Measurements from ENCODE around the gene TRA2B.

The TRA2B gene

GRCh38 chr3:185936814-185937688 is 763 bp downstream of the TRA2B start:
- Histone ChIP-seq H3K4me3 (IDR thresholded peaks at IDR 0.05; ENCODE audit: insufficient read depth, low read depth, low read length) (peak overlapping the region; percentile 81), H3K9ac (peak overlapping the region; percentile 100), H3K4me1 (ENCODE audit: low read depth, poor library complexity, severe bottlenecking) (peaks cover 30% of the 10 kb centered on the region), H3K4me2 (peak overlapping the region; percentile 88), H3K36me3 (ENCODE audit: insufficient read depth) (peaks cover 13% of the 10 kb centered on the region; the same call in 1 of the 2 replicates), H3K27ac (peak overlapping the region; percentile 100), H3K79me2 (ENCODE audit: insufficient read depth, low read depth) (peaks cover 57% of the 10 kb centered on the region), H2AFZ (ENCODE audit: low read depth) (peak overlapping the region; percentile 36; the same call in 1 of the 2 replicates), H3K27me3 (ENCODE audit: insufficient read depth, low read depth) (no peaks in the 10 kb centered on the region), H4K20me1 (ENCODE audit: insufficient read depth) (peaks cover 47% of the 10 kb centered on the region)
- no peak for TF ChIP-seq CTCF (conservative IDR thresholded peaks at IDR 0.05; ENCODE audit: low read depth, low read length)

GRCh38 chr3:185936273-185936629 is 1.6 kb downstream of the TRA2B start:
- H3K36me3 ChIP-seq (ENCODE audit: insufficient read depth) = peaks cover 13% of the 10 kb centered on the region; the same call in 1 of the 2 replicates
- H3K27me3 ChIP-seq (ENCODE audit: insufficient read depth, low read depth) = no peaks in the 10 kb centered on the region
- H3K4me1 ChIP-seq (ENCODE audit: low read depth, poor library complexity, severe bottlenecking) = peaks cover 38% of the 10 kb centered on the region
- peaks cover 65% of the 10 kb centered on the region for H3K79me2 ChIP-seq (ENCODE audit: insufficient read depth, low read depth)
- H3K4me2 ChIP-seq = peak overlapping the region; percentile 88
- H4K20me1 ChIP-seq (ENCODE audit: insufficient read depth) = peaks cover 55% of the 10 kb centered on the region
- peak overlapping the region; percentile 100 for H3K27ac ChIP-seq
- TF ChIP-seq CTCF (conservative IDR thresholded peaks at IDR 0.05; ENCODE audit: low read depth, low read length) = no peak
- H3K4me3 ChIP-seq (IDR thresholded peaks at IDR 0.05; ENCODE audit: insufficient read depth, low read depth, low read length) = peak overlapping the region; percentile 81
- H2AFZ ChIP-seq (ENCODE audit: low read depth) = no peak overlapping the region
- H3K9ac ChIP-seq = peak overlapping the region; percentile 100

GRCh38 chr3:185935465-185936272 is 2.1 kb downstream of the TRA2B start:
- H3K9ac ChIP-seq = peak overlapping the region; percentile 100
- H2AFZ ChIP-seq (ENCODE audit: low read depth) = no peak overlapping the region
- peaks cover 71% of the 10 kb centered on the region for H3K79me2 ChIP-seq (ENCODE audit: insufficient read depth, low read depth)
- peak overlapping the region; percentile 88 for H3K4me2 ChIP-seq
- peaks cover 44% of the 10 kb centered on the region for H3K4me1 ChIP-seq (ENCODE audit: low read depth, poor library complexity, severe bottlenecking)
- H3K27ac ChIP-seq = peak overlapping the region; percentile 100
- no peak for TF ChIP-seq CTCF (conservative IDR thresholded peaks at IDR 0.05; ENCODE audit: low read depth, low read length)
- H3K4me3 ChIP-seq (IDR thresholded peaks at IDR 0.05; ENCODE audit: insufficient read depth, low read depth, low read length) = peak overlapping the region; percentile 81
- no peaks in the 10 kb centered on the region for H3K27me3 ChIP-seq (ENCODE audit: insufficient read depth, low read depth)
- H3K36me3 ChIP-seq (ENCODE audit: insufficient read depth) = peaks cover 16% of the 10 kb centered on the region; the same call in 1 of the 2 replicates
- H4K20me1 ChIP-seq (ENCODE audit: insufficient read depth) = peaks cover 61% of the 10 kb centered on the region

GRCh38 chr3:185934767-185935464 is 2.9 kb downstream of the TRA2B start:
- no peak for TF ChIP-seq CTCF (conservative IDR thresholded peaks at IDR 0.05; ENCODE audit: low read depth, low read length)

More at GRCh38 chr3:185934767-185935464, 2.9 kb downstream of the TRA2B start:
- Histone ChIP-seq H3K4me2 (peak overlapping the region; percentile 88), H3K27me3 (ENCODE audit: insufficient read depth, low read depth) (no peaks in the 10 kb centered on the region), H4K20me1 (ENCODE audit: insufficient read depth) (peaks cover 69% of the 10 kb centered on the region), H2AFZ (ENCODE audit: low read depth) (no peak overlapping the region), H3K4me3 (IDR thresholded peaks at IDR 0.05; ENCODE audit: insufficient read depth, low read depth, low read length) (peak overlapping the region; percentile 81), H3K27ac (peak overlapping the region; percentile 100; the same call in 1 of the 2 replicates), H3K4me1 (ENCODE audit: low read depth, poor library complexity, severe bottlenecking) (peaks cover 52% of the 10 kb centered on the region), H3K9ac (peak overlapping the region; percentile 100; the same call in 1 of the 2 replicates), H3K79me2 (ENCODE audit: insufficient read depth, low read depth) (peaks cover 78% of the 10 kb centered on the region), H3K36me3 (ENCODE audit: insufficient read depth) (peaks cover 18% of the 10 kb centered on the region; the same call in 1 of the 2 replicates)
